ENCODE measurements around the gene EIF4G2. TPM values are rescaled to one million over a fixed set of nuclear protein-coding genes. Genes with fewer than 3 reads are reported as not detected.

Gene EIF4G2
- total and polyA plus RNA-seq, 2 experiments from 2014 or later, result 358 to 788 TPM

GRCh38 chr11:10777806-10778205 is 30.9 kb downstream of the EIF4G2 start:
- Histone ChIP-seq H2AFZ (no peak overlapping the region), H3K27ac (ENCODE audit: low read depth) (no peak overlapping the region), H3K27me3 (ENCODE audit: insufficient read depth) (no peaks in the 10 kb centered on the region), H3K9me2 (ENCODE audit: insufficient read depth) (no peaks in the 10 kb centered on the region), H3K4me1 (ENCODE audit: insufficient read depth) (no peaks in the 10 kb centered on the region), H3K36me3 (ENCODE audit: insufficient read depth) (peaks cover 26% of the 10 kb centered on the region), H3K4me2 (no peak overlapping the region), H3K4me3 (no peak overlapping the region), H3F3A (replicated peaks; ENCODE audit: low read depth) (no peaks in the 10 kb centered on the region), H4K20me1 (replicated peaks; ENCODE audit: insufficient read depth) (no peaks in the 10 kb centered on the region; the same call in 1 of the 2 replicates), H3K79me2 (replicated peaks; ENCODE audit: insufficient read depth) (no peaks in the 10 kb centered on the region)
- TF ChIP-seq ZNF331 (CRISPR knock-in tag; IDR thresholded peaks at IDR 0.05; ENCODE audit: low read depth) (no peak), NANOG (IDR thresholded peaks at IDR 0.05; ENCODE audit: borderline replicate concordance) (no peak), ZNF114 (CRISPR knock-in tag; IDR thresholded peaks at IDR 0.05) (no peak), EZH2phosphoT487 (IDR thresholded peaks at IDR 0.05; ENCODE audit: unreplicated experiment) (no peak), ZNF462 (CRISPR knock-in tag; IDR thresholded peaks at IDR 0.05) (no peak), EZH2 (IDR thresholded peaks at IDR 0.05; ENCODE audit: low read depth, unreplicated experiment) (no peak), ETS1 (IDR thresholded peaks at IDR 0.05) (no peak), POLR2AphosphoS5 (IDR thresholded peaks at IDR 0.05; ENCODE audit: low read depth) (no peak), CTCF (conservative IDR thresholded peaks at IDR 0.05; ENCODE audit: low read depth in 2 of 2) (no peak), STAT1 (IDR thresholded peaks at IDR 0.05; ENCODE audit: unreplicated experiment) (no peak), REST (IDR thresholded peaks at IDR 0.05; ENCODE audit: unreplicated experiment) (no peak), CREB1 (CRISPR knock-in tag; IDR thresholded peaks at IDR 0.05; ENCODE audit: low read depth) (no peak), JUNB (IDR thresholded peaks at IDR 0.05; ENCODE audit: unreplicated experiment) (no peak)
- ATAC-seq, result no peak
- H3K9me3 Mint-ChIP-seq, result no peaks in the 10 kb centered on the region
- no peak overlapping the region for H3K27ac Mint-ChIP-seq
- H3K4me3 Mint-ChIP-seq, result no peak overlapping the region
- H3K4me1 Mint-ChIP-seq, result peaks cover 4% of the 10 kb centered on the region; the same call in 1 of the 3 replicates
- DNase-seq (ENCODE audit: low spot score), result no peak
- H3K36me3 Mint-ChIP-seq (ENCODE audit: low read depth), result peaks cover 52% of the 10 kb centered on the region
- H3K27me3 Mint-ChIP-seq (ENCODE audit: insufficient read depth, low read depth, poor library complexity), result no peaks in the 10 kb centered on the region

Data from GM23338 (cell line).